HEK293T (cell line): ENCODE data around the gene DOCK7.
"Not testable (repeated sequence)": the region's sequence is repeated elsewhere in the genome, so short reads cannot be mapped to it uniquely, and the experiment has no call there.

ENCODE experiments used
- CTCF ChIA-PET: fragments of 350-600 bp; formaldehyde crosslinking; extraction: SDS; loops from one replicate; lab custom pipeline; 2021; ENCODE audit warnings: antibody characterized with exemption, inconsistent platforms; lab: Yijun Ruan, JAX
- POLR2A ChIA-PET: fragments of 350-600 bp; formaldehyde crosslinking; extraction: SDS; loops from one replicate; lab custom pipeline; 2020; ENCODE audit warnings: antibody characterized with exemption, inconsistent platforms; lab: Yijun Ruan, JAX
- DNase-seq: peaks from one replicate; pipeline ENCODE4 v3.0.0; 2012; ENCODE audit warnings: mixed read lengths; ENCODE audit errors: extremely low spot score
- ARNT ChIP-seq: fragments of 450-650 bp; IDR thresholded peaks from 2 replicates; pipeline ENCODE4 v1.6.1; 2017; ENCODE audit warnings: mild to moderate bottlenecking
- BHLHE40 ChIP-seq: fragments of 450-650 bp; IDR thresholded peaks from 2 replicates; pipeline ENCODE4 v1.6.1; 2016; ENCODE audit warnings: mild to moderate bottlenecking, moderate library complexity, borderline replicate concordance
- CTBP1 ChIP-seq: fragments of 450-650 bp; IDR thresholded peaks from 2 replicates; pipeline ENCODE4 v1.6.1; 2016; ENCODE audit warnings: borderline replicate concordance
- ELF4 ChIP-seq: fragments of 450-650 bp; IDR thresholded peaks from 2 replicates; pipeline ENCODE4 v1.6.1; 2017; ENCODE audit warnings: antibody characterized with exemption
- FOXA1 ChIP-seq: fragments of 450-650 bp; IDR thresholded peaks from 2 replicates; pipeline ENCODE4 v1.6.1; 2016; ENCODE audit warnings: mild to moderate bottlenecking
- FOXK2 ChIP-seq: fragments of 450-650 bp; IDR thresholded peaks from 2 replicates; pipeline ENCODE4 v1.6.1; 2016; ENCODE audit warnings: mild to moderate bottlenecking
- FOXM1 ChIP-seq: fragments of 450-650 bp; IDR thresholded peaks from 2 replicates; pipeline ENCODE4 v1.6.1; 2017; ENCODE audit warnings: mild to moderate bottlenecking, borderline replicate concordance
- HDGF ChIP-seq: fragments of 450-650 bp; IDR thresholded peaks from 2 replicates; pipeline ENCODE4 v1.6.1; 2017; ENCODE audit warnings: antibody characterized with exemption, borderline replicate concordance
- L3MBTL2 ChIP-seq: fragments of 450-650 bp; conservative IDR thresholded peaks from 2 replicates; pipeline ENCODE4 v1.6.1; 2016; ENCODE audit warnings: mild to moderate bottlenecking
- LEF1 ChIP-seq: fragments of 450-650 bp; IDR thresholded peaks from 2 replicates; pipeline ENCODE4 v1.6.1; 2017; ENCODE audit warnings: mild to moderate bottlenecking, borderline replicate concordance
- NFRKB ChIP-seq: fragments of 450-650 bp; IDR thresholded peaks from 2 replicates; pipeline ENCODE4 v1.6.1; 2016; ENCODE audit warnings: mild to moderate bottlenecking, moderate library complexity
- PKNOX1 ChIP-seq: fragments of 450-650 bp; IDR thresholded peaks from 2 replicates; pipeline ENCODE4 v1.6.1; 2016
- SP1 ChIP-seq: fragments of 450-650 bp; IDR thresholded peaks from 2 replicates; pipeline ENCODE4 v1.6.1; 2017
- SUZ12 ChIP-seq: fragments of 450-650 bp; IDR thresholded peaks from 2 replicates; pipeline ENCODE4 v1.6.1; 2016; ENCODE audit warnings: mild to moderate bottlenecking
- TARDBP ChIP-seq: fragments of 450-650 bp; IDR thresholded peaks from 2 replicates; pipeline ENCODE4 v1.6.1; 2016
- ZNF384 ChIP-seq: fragments of 450-650 bp; IDR thresholded peaks from 2 replicates; pipeline ENCODE4 v1.6.1; 2016

Gene DOCK7

GRCh38 chr1:62612770-62613169, 75.4 kb downstream of the DOCK7 start:
- TF ChIP-seq L3MBTL2: no peak
- no peak for TF ChIP-seq NFRKB
- TF ChIP-seq LEF1: no peak
- TF ChIP-seq CTBP1: no peak
- no peak for TF ChIP-seq ZNF384
- no peak for TF ChIP-seq FOXK2
- TF ChIP-seq BHLHE40: no peak
- TF ChIP-seq PKNOX1: no peak
- no peak for TF ChIP-seq ARNT
- no peak for TF ChIP-seq SP1
- TF ChIP-seq HDGF: no peak
- TF ChIP-seq TARDBP: no peak
- no peak for TF ChIP-seq ELF4
- TF ChIP-seq FOXM1: no peak
- TF ChIP-seq SUZ12: no peak
- TF ChIP-seq FOXA1: no peak
- no peak for DNase-seq
- POLR2A ChIA-PET: no interaction called here
- CTCF ChIA-PET: no interaction called here

- CTCF ChIA-PET, DNase-seq, POLR2A ChIA-PET: not testable (repeated sequence)
Observed at GRCh38 chr1:62610588-62610987, 77.6 kb downstream of the DOCK7 start.

GRCh38 chr1:62608905-62609304, 79.3 kb downstream of the DOCK7 start:
- POLR2A ChIA-PET: no interaction called here
- CTCF ChIA-PET: no interaction called here

GRCh38 chr1:62601457-62601856, 86.7 kb downstream of the DOCK7 start:
- CTCF ChIA-PET: no interaction called here
- TF ChIP-seq ZNF384 (no peak), SP1 (no peak), PKNOX1 (no peak), SUZ12 (no peak), TARDBP (no peak), FOXK2 (no peak), LEF1 (no peak)
- DNase-seq: no peak
- POLR2A ChIA-PET: no interaction called here

More at GRCh38 chr1:62608905-62609304, 79.3 kb downstream of the DOCK7 start:
- DNase-seq: no peak
- no peak for TF ChIP-seq ZNF384

GRCh38 chr1:62599044-62599443, 89.1 kb downstream of the DOCK7 start:
- TF ChIP-seq HDGF: no peak
- no peak for TF ChIP-seq ZNF384
- TF ChIP-seq FOXM1: no peak
- TF ChIP-seq ELF4: no peak
- TF ChIP-seq TARDBP: no peak
- TF ChIP-seq CTBP1: no peak
- TF ChIP-seq FOXK2: no peak
- TF ChIP-seq L3MBTL2: no peak
- TF ChIP-seq SP1: no peak
- no peak for TF ChIP-seq SUZ12
- no peak for TF ChIP-seq NFRKB
- TF ChIP-seq ARNT: no peak
- no peak for TF ChIP-seq FOXA1
- no peak for TF ChIP-seq PKNOX1
- no peak for TF ChIP-seq LEF1
- ChIA-PET CTCF (no interaction called here), POLR2A (no interaction called here)
- DNase-seq: no peak

- no peak for DNase-seq
- CTCF ChIA-PET: no interaction called here
- POLR2A ChIA-PET: no interaction called here
- TF ChIP-seq HDGF: no peak
- no peak for TF ChIP-seq LEF1
- no peak for TF ChIP-seq FOXM1
- no peak for TF ChIP-seq BHLHE40
- TF ChIP-seq NFRKB: no peak
- TF ChIP-seq TARDBP: no peak
- no peak for TF ChIP-seq SP1
- TF ChIP-seq CTBP1: no peak
- no peak for TF ChIP-seq FOXA1
- no peak for TF ChIP-seq L3MBTL2
- TF ChIP-seq PKNOX1: no peak
Observed at GRCh38 chr1:62597281-62597680, 90.9 kb downstream of the DOCK7 start, which contains the start of gene ANGPTL3. Gene ANGPTL3 (plus strand): TSS chr1:62597520. CDS start chr1:62597567, 47 bp downstream.

- no peak for DNase-seq
- ChIA-PET CTCF (interaction anchor here (0.6 kb wide), 1 partner anchor 111 kb away, joined by 4 read pairs; no protein-coding TSS in a partner anchor), POLR2A (no interaction called here)
- no peak for TF ChIP-seq SP1
- TF ChIP-seq CTBP1: no peak
- TF ChIP-seq ELF4: no peak
- TF ChIP-seq FOXK2: no peak
- no peak for TF ChIP-seq LEF1
- TF ChIP-seq L3MBTL2: no peak
- no peak for TF ChIP-seq NFRKB
- TF ChIP-seq PKNOX1: no peak
- TF ChIP-seq ARNT: no peak
- no peak for TF ChIP-seq BHLHE40
- TF ChIP-seq FOXM1: no peak
- TF ChIP-seq ZNF384: no peak
- TF ChIP-seq TARDBP: no peak
- TF ChIP-seq HDGF: no peak
- TF ChIP-seq FOXA1: no peak
- TF ChIP-seq SUZ12: no peak
Observed at GRCh38 chr1:62595647-62596046, 92.5 kb downstream of the DOCK7 start.
